ENCODE data around the gene KCTD17.

KCTD17 gene

GRCh38 chr22:37043209-37043827 is 8.2 kb upstream of the KCTD17 start:
- DNase-seq (ENCODE audit: low read depth in 2 of 2): no peak

GRCh38 chr22:37043828-37044538 is 7.6 kb upstream of the KCTD17 start:
- DNase-seq (ENCODE audit: low read depth in 2 of 2): no peak

GRCh38 chr22:37044634-37045625 is 6.6 kb upstream of the KCTD17 start:
- no peak for DNase-seq (ENCODE audit: low read depth in 2 of 2)

GRCh38 chr22:37045958-37046357 is 5.6 kb upstream of the KCTD17 start:
- DNase-seq (ENCODE audit: low read depth in 2 of 2): peak; percentile 30 to 33

DNA sequence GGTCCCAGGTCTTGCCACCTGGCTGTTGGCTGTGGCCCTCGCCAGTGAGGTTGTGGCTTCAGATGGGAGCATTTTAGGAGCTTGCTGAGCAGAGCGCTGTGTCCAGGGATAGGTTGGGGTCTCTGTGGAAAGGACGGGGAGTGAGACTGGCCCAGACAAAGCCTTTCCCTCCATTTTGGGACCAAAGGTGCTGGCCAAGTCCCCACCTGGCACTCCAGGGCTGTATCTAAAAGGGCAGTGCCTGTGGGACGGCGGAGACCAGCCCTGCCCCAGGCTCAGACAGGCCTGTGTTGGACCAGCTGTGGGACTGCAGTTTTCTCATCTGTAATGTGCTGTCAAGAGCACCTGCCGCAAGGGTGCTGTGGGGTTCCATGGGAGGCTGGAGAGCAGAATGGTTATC is 5.0 kb upstream of the KCTD17 start:
- no peak for DNase-seq (ENCODE audit: low read depth in 2 of 2)

- no peak for DNase-seq (ENCODE audit: low read depth in 2 of 2)
These were observed 4.5 kb upstream of the KCTD17 start for GRCh38 chr22:37047006-37047405.

GRCh38 chr22:37048133-37048532 is 3.4 kb upstream of the KCTD17 start:
- DNase-seq (ENCODE audit: low read depth in 2 of 2): no peak

DNA sequence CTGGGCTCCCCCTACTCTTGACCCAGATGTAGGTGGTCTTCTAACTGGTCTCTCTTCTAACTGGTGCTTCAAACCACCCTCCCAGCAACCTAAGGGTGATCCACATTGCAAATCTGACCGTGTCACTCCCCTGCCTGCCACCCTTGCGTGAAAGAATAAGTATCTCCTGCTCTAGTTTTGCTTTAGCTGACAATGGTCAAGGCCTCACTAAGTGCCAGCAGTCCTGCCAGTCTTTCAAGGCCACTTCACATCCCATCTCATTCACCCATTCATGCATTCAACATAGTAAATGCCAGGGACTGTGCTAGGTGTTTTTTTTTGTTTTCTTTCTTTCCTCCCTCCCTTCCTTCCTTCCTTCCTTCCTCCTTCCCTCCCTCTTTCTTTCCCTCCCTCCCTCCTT is 2.3 kb upstream of the KCTD17 start:
- DNase-seq (ENCODE audit: low read depth in 2 of 2): no peak

- DNase-seq (ENCODE audit: low read depth in 2 of 2): no peak
These were observed 629 bp upstream of the KCTD17 start for GRCh38 chr22:37050913-37051312.

DNA sequence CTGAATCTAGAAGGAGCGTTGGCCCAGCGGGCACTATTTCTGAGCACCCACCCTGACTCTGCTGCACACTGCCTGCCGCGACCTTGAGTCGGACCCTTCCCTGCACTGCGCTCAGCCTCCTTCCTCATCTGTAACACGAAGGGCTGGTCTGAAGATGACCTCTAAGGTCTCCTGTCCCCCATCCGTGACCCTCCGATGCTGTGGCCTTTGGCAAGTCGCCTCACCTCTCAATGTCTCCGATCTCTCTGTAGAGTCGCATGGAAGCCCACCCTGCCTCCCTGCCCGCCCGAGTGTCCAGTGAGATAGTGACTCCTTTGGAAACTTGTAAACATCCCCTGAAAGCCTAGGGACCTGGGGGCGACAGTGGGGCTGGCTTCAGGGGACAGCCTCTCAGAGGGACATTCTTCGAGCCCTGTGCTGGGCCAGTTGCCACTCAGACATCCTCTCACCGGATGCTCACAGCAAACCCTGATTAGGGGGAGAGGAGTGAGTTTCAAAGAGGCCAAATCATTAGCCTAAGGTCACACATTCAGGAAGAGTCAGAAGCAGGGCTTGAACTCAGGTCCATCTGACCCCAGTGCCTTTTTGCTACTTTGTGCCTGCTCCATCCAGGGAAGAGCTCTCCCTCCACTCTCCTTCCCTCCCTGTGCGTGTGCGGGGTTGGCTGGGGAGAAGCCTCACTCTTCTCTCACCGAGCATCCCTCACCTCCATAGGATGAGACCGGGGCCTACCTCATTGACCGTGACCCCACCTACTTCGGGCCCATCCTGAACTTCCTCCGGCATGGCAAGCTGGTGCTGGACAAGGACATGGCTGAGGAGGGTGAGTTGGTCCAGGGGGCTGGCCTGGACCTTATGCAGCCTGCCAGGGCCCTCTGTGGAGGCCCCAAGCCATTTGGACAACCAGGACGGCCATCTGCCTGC is 1.1 kb downstream of the KCTD17 start:
- no peak for DNase-seq (ENCODE audit: low read depth in 2 of 2)

DNA sequence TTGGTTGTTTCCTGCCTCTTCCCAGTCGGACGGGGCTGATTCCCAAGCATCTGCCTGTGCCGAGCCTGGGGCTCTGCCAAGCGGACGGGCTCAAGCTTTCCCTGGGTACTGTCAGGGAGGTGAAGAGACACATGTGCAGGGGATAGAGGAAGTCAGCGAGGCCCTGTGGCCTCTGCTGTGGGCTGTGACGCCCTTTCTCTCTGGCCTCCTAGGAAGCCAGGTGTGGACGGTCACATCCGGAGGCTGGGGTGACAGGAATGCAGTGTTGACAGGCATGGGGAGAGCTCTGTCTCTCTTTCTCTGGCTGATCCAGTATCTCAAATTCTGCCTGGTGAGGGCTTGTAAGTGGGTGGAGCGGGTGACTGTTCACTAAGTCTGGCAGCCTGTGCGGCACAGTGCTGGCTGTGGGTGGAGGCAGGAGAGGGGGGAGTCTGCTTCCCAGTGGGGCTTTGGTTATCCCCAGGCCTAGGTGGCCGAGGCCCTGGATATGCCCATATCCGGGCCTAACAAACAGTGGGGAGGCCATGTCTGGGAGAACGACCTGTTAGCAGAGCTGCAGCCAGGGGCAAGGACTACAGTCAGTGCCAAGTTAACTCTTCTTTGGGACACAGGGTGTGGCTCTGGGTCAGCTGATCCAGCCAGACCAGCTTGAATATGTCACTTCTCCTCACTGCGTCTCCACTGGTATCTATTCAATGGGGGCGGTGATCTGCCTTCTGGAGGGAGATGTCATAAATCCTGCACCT is 1.9 kb downstream of the KCTD17 start:
- DNase-seq (ENCODE audit: low read depth in 2 of 2): no peak

GRCh38 chr22:37054056-37054395 is 2.5 kb downstream of the KCTD17 start:
- no peak for DNase-seq (ENCODE audit: low read depth in 2 of 2)

DNA sequence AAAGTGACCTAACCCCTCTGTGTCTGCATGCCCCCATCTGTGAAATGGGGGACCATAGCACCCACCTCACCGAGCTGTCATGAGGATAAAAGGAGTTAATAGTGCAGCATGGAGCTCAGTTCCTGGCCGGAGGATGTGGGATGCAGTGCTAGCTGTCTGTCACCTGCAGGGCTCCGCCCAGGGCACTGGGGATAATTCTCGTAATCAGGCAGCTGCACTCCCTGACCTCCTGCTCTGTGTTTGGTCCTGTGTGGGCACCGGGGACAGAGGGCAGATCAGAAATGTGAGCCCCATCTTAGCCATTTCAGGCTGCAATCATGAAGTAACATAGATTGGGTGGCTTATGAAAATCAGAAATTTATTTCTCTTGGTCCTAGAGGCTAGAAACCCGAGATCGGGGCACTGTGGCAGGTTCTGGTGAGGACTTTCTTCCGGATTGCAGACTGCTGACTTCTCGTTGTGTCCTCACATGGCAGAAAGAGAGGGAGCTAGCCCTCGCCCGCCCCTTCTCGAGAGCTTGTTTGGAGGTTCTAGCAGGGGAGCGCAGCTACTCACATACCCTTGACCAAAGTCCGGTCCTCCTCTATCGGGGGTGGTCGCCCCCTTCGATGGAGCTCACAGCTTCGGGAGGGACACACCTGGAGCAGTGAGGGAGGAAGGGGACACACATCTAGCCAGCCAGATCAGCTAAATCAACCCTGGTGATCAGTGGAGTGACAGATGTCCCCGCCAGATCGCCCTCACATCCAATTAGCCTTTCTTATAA is 3.2 kb downstream of the KCTD17 start:
- no peak for DNase-seq (ENCODE audit: low read depth in 2 of 2)

DNA sequence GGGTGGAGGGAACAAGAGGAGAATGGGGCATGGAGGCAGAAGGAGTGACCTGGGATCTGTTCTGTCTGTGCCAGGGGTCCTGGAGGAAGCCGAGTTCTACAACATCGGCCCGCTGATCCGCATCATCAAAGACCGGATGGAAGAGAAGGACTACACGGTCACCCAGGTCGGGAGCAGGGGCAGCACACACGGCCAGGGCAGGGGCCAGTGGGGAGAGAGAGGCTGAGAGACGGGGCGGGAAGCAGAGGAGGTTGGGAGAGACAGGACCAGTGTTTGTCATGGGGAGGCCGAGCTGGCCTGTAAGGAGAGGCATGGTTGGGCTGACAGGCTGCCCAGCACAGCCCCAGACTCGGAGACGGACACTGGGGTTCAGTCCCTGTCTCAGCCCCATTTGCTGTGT is 4.7 kb downstream of the KCTD17 start:
- DNase-seq (ENCODE audit: low read depth in 2 of 2): no peak

DNA sequence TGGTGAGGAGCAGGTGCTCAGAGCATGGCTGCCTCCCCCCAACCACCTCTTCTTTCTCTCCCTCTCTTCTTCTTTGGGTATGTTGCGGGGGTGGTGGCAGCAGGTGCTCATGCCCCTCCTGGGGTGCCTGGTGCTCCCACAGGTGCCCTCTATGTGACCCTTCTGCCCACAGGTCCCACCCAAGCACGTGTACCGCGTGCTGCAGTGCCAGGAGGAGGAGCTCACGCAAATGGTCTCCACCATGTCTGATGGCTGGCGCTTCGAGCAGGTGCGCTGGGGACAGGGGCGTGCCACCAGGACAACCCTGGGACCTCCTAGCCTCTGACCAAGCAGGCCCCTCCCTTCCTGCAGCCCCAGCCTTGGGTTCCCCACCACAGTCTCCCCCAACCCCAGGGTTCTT is 5.7 kb downstream of the KCTD17 start:
- no peak for DNase-seq (ENCODE audit: low read depth in 2 of 2)

GRCh38 chr22:37057796-37058510 is 6.4 kb downstream of the KCTD17 start:
- DNase-seq (ENCODE audit: low read depth in 2 of 2): no peak

DNA sequence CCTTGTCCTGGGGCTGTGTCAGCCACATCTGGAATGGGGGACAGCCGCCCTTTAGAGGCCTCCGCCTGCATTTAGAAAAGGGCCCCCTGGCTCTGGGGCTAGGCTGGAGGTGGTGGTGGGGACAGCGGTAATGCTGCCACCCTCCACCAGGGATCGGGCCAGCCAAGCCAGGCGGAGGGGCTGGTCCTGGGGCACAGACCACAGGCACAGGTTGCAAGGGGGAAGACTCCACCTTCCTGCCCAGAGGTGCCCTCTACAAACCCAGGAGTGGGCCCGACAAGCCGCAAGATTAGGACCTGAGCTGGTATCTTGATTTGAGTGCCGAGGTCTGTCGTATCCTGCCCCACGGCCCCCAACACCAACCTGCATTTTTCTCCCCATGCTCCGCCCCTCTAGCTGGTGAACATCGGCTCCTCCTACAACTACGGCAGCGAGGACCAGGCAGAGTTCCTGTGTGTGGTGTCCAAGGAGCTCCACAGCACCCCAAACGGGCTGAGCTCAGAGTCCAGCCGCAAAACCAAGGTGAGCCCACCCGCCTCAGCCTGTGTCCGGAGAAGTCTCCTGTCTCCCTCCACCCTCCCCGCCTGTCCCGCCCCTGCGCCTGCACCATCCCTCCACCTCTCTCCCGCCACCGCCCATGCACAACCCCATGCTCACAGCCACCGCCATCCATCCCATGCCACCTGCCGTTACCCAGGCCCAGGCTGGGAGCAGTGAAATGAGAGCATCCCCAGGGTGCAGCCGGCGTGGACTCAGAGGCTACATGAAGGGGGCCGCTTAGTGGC is 7.6 kb downstream of the KCTD17 start:
- no peak for DNase-seq (ENCODE audit: low read depth in 2 of 2)

DNA sequence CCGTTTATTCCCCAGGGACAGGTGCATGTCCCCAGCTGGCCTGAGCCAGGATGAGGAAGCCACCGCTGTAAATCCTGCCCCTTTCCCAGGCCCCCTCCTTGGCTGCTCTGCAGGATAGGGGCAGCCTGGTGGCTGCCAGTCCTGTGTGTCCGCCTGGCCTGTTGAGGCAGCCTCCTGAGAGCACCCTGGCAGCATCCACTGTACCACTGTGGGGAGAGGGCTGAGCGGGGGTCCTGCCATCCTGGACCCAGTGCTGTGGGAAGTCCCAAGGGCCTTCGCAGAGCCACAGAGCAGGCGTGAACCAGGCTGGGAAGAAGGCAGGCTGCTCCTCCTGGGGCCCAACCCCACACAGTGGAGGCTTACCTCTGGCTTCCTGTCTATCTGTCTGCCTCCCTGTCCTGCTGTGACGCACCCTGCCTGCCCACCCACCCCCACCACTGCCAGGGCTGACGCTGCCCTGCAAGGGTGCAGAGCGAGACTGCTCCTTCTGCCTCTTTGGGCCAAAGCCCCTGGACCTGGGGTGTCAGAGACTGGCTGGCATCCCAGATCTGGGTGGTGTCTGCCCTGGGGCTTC is 8.4 kb downstream of the KCTD17 start:
- DNase-seq (ENCODE audit: low read depth in 2 of 2): no peak
